Measurements from ENCODE around the gene POLR1B.
"Not testable (repeated sequence)": the region's sequence is repeated elsewhere in the genome, so short reads cannot be mapped to it uniquely, and the experiment has no call there.

Gene POLR1B, protein sequence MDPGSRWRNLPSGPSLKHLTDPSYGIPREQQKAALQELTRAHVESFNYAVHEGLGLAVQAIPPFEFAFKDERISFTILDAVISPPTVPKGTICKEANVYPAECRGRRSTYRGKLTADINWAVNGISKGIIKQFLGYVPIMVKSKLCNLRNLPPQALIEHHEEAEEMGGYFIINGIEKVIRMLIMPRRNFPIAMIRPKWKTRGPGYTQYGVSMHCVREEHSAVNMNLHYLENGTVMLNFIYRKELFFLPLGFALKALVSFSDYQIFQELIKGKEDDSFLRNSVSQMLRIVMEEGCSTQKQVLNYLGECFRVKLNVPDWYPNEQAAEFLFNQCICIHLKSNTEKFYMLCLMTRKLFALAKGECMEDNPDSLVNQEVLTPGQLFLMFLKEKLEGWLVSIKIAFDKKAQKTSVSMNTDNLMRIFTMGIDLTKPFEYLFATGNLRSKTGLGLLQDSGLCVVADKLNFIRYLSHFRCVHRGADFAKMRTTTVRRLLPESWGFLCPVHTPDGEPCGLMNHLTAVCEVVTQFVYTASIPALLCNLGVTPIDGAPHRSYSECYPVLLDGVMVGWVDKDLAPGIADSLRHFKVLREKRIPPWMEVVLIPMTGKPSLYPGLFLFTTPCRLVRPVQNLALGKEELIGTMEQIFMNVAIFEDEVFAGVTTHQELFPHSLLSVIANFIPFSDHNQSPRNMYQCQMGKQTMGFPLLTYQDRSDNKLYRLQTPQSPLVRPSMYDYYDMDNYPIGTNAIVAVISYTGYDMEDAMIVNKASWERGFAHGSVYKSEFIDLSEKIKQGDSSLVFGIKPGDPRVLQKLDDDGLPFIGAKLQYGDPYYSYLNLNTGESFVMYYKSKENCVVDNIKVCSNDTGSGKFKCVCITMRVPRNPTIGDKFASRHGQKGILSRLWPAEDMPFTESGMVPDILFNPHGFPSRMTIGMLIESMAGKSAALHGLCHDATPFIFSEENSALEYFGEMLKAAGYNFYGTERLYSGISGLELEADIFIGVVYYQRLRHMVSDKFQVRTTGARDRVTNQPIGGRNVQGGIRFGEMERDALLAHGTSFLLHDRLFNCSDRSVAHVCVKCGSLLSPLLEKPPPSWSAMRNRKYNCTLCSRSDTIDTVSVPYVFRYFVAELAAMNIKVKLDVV

DNA sequence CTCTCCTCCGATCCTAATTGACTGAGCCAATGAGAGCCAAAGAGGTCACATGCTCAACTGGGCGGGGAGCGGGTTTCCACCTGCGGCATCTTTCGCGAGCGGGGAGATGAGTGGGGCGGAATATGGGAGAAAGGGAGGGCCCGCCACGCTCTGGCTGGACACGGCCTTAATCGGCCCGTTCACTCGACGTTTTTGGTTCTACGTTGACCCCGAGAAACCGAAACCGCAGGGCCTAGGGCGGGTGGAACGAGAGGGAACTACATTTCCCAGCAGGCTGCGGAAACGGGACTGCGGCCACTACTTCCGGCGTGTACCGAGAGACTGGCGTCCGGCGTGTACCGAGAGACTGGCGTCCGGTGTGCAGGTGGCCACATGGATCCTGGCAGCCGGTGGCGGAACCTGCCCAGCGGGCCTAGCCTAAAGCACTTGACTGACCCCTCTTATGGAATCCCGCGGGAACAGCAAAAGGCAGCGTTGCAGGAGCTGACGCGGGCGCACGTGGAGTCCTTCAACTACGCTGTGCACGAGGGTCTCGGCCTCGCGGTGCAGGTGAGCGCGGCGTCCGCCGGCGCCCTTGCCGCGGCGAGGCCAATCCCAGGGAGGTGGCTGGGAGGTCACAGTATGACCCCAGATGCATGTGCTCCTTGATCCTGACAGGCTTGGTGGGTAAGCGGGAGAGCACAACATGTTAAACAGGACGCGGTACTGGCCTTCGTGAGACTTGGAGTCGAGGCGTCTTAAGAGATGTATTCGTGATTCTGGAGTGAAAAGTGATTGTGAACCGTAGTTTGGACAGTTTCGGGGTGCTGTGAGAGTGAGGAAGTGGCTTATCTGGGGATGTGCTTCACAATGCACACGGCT, at the start of gene POLR1B:
Gene POLR1B, plus strand, starts transcription at position 343 of the 861 bp plus-strand sequence. Its CDS starts 30 bp downstream, at position 373.
- no peak for TF ChIP-seq GATA1 (IDR thresholded peaks at IDR 0.05; ENCODE audit: low read depth, low read length)
- TF ChIP-seq POLR2A (IDR thresholded peaks at IDR 0.05; ENCODE audit: low read length), result peak; percentile 64

DNA sequence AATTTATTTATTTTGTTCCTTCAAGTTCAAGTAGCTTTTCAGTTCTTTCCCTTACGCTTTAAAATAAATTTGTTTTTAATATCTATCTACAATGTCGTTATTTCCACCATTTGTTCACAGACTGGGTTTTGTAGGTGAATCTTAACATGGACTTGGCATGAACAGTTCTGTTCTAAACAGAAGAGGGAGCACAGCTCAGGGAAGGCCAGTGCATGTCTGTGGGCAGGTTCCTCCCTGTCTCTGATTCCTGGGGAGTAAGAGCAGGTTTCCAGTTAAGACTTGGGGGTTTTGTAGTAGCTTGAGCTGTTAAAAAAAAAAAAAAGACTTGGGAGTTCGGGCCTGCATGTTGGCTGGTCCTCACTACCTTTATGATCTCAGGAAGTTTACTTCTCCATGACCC, 49.2 kb upstream of the POLR1B start:
- DNase-seq, result no peak
- TF ChIP-seq POLR2A (IDR thresholded peaks at IDR 0.05; ENCODE audit: low read length) (no peak), GATA1 (IDR thresholded peaks at IDR 0.05; ENCODE audit: low read depth, low read length) (no peak)

More for the DNA sequence above, at the start of gene POLR1B:
- DNase-seq, result peak; percentile 87

DNA sequence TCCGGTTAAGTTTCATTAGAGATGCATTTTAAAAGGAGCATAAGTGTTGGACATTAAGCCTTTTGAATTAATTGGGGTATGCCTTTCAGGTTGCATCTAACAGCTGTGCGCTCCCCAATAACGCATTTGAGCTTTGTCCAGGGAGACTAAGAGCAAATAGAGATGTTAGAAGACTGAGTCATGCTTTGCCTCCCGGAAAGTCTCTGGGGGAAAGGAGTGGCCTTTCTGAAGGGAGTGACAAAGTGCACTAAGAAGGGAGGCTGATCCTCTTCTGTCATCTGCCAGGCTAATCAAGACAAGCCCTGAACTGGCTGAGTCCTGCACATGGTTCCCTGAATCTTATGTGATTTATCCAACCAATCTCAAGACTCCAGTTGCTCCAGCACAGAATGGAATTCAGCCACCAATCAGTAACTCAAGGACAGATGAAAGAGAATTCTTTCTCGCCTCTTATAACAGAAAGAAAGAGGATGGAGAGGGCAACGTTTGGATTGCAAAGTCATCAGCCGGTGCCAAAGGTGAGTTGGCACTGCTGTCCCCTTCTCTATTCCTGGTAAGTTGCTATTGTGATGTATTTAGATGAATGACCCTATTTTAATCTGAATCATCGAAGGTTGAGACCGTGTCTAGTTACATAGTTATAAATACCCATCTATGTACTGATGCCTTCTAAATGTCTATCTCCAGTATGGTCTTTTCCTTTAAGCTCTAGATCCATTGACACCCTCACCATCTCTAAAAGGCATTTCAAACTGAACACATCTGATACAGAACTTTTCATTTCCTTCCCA, 48.2 kb upstream of the POLR1B start:
- peak in 1 of 2 experiments; percentile 48 for DNase-seq
- TF ChIP-seq POLR2A (IDR thresholded peaks at IDR 0.05; ENCODE audit: low read length) (no peak), GATA1 (IDR thresholded peaks at IDR 0.05; ENCODE audit: low read depth, low read length) (no peak)

DNA sequence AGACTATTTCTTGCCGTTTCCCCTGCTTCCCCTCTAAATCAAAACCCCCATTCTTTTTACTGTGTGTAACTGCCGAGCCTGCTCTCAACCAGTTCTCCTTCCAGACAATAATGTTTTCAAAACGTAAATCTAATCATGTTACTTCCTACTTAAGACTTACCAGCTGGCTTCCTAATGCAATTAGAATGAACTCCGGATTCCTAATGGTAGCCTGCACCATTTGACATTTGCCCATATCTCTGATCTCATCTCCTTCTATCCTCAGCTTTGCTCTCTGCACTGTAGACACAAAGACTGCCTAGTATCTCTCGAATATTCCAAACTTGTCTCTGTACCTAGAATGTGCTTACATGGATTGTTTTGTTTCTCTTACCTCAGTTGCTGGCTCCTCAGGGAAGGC, 47.4 kb upstream of the POLR1B start:
- TF ChIP-seq GATA1 (IDR thresholded peaks at IDR 0.05; ENCODE audit: low read depth, low read length) (no peak), POLR2A (IDR thresholded peaks at IDR 0.05; ENCODE audit: low read length) (no peak)
- DNase-seq, result no peak

DNA sequence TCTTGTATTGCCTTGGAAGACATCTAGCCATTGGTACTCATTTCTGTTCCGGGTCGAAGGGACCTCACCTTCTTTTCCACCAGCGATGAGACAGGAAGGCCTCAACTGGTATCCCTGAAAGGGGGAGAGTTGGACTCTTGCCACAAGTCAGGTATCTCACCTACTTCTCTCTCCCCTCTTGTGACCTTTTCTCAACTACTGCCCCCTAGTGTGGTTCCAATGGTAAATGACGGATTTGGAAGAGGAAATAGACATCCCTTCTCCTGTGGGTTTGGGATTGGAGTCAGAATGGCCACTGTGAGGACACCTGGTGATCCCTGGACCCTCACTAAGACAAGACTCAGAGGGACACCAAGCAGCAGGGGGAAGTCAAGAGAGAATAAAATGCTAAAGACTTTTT, 46.4 kb upstream of the POLR1B start:
- not testable (repeated sequence) for DNase-seq

DNA sequence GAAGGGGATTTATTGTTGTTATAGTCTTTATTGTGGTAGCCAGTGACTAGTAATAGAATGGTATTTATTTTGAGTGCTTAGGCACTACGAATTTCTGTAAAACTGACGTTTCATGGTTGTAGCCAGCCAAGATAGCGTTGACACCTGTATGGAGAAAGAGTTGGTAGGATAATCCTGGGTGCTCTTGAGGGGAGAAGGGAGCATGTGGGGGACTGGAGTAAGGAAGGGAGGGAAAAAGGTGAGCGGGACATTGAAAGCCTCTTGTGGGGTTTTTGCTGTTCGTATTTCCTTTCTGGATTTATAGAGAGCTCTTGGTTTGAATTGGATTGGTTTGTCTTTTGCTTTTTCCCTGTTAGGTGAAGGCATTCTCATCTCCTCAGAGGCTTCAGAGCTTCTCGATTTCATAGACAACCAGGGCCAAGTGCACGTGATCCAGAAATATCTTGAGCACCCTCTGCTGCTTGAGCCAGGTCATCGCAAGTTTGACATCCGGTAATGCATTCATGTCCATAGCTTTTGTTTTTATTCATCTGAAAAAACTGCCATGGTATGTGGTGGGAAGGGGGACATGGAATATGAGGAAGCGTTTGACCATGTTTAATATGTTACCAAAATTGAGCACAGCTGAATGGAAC, 41.3 kb upstream of the POLR1B start:
- peak; percentile 69 to 78 for DNase-seq

DNA sequence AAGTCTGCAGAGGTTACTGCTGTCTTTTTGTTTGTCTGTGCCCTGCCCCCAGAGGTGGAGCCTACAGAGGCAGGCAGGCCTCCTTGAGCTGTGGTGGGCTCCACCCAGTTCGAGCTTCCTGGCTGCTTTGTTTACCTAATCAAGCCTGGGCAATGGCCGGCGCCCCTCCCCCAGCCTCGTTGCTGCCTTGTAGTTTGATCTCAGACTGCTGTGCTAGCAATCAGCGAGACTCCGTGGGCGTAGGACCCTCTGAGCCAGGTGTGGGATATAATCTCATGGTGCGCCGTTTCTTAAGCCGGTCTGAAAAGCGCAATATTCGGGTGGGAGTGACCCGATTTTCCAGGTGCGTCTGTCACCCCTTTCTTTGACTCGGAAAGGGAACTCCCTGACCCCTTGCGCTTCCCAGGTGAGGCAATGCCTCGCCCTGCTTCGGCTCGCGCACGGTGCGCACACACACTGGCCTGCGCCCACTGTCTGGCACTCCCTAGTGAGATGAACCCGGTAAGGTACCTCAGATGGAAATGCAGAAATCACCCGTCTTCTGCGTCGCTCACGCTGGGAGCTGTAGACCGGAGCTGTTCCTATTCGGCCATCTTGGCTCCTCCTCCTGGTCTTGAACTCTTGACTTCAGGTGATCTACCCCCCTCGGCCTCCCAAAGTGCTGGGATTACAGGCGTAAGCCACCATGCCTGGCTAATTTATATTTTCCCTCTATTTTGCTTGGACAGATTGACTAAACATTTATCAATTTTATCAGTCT, 32.8 kb upstream of the POLR1B start:
- DNase-seq, result not testable (repeated sequence)

DNA sequence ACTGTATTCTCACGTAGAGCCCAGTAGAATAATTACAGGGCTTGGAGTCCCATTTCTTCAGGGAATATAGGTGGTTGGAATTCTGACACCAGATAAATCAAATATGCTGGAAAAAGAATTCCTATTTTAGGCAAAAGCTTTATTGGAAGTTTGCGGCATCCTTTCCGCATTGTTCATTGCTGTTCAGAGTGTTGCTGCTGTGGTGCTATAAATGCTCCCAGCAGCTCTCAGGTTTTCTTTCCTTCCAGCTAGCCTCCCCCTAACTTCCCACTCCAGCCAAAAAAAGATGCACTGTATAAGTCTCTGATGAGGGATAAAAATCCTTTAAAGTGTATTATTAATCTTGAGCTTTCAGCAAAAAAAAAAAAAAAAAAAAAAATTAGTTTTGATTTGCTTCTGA, 25.5 kb upstream of the POLR1B start:
- TF ChIP-seq GATA1 (IDR thresholded peaks at IDR 0.05; ENCODE audit: low read depth, low read length), result no peak
- TF ChIP-seq POLR2A (IDR thresholded peaks at IDR 0.05; ENCODE audit: low read length), result no peak
- no peak for DNase-seq

DNA sequence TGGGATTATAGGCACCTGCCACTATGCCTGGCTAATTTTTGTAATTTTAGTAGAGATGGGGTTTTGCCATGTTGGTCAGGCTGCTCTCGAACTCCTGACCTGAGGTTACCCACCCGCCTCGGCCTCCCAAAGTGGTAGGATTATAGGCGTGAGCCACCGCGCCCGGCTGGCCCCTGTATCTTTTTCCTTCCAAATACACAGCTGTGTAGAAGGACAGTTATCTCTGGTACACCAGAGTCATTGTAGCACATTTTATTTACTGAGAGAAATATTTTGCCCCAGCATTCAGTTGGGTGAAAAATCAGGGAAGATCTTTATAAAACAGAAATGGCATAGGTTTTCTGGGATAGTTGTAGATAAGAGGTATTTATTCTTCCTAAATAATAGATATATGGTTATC, 23.5 kb upstream of the POLR1B start:
- DNase-seq, result peak; percentile 24 to 65
- no peak for TF ChIP-seq GATA1 (IDR thresholded peaks at IDR 0.05; ENCODE audit: low read depth, low read length)
- TF ChIP-seq POLR2A (IDR thresholded peaks at IDR 0.05; ENCODE audit: low read length), result no peak

DNA sequence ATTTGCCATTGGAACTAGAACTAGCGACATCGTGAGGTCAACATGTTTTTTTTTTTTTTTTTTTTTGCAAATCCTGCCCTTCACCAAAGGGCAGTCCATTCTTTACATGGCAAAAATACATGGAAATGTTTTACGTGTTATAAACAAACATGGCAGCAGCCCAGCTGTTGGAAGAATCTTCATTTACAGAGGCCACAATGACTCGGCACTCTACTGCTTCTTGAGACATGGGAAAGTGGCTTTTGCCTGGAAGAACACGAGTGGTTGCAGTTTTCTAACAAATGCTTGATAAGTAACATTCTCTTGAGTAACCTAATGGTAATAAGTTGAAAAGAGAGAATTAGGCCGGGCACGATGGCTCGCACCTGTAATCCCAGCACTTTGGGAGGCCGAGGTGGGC, 22.8 kb upstream of the POLR1B start:
- no peak for TF ChIP-seq GATA1 (IDR thresholded peaks at IDR 0.05; ENCODE audit: low read depth, low read length)
- TF ChIP-seq POLR2A (IDR thresholded peaks at IDR 0.05; ENCODE audit: low read length), result no peak
- peak; percentile 9 to 12 for DNase-seq

DNA sequence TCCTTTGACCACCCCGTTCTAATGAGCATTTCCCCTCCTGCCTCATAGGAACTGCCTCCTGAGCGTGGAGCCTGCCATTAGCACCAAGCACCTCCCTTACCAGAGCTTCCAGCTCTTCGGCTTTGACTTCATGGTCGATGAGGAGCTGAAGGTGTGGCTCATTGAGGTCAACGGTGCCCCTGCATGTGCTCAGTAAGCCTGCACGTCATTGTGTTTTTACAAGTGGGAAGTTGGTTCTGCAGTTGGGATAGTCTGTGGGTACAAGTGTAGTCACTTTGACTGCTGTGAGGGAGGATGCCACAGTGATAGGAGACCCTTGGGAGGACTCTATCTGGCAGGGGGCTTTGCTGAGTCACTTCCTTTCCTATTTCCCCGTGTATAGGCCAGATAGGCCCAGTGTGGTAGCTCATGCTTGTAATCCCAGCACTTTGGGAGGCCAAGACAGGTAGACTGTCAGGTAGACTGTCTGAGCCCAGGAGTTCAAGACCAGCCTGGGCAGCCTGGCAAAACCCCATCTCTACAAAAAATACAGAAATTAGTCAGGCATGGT, 22.0 kb upstream of the POLR1B start:
- no peak for TF ChIP-seq POLR2A (IDR thresholded peaks at IDR 0.05; ENCODE audit: low read length)
- TF ChIP-seq GATA1 (IDR thresholded peaks at IDR 0.05; ENCODE audit: low read depth, low read length), result no peak
- DNase-seq, result no peak

Measured in erythroblast (primary cell).